Liver (tissue), 9 donors: ENCODE results near the gene CD80. TPM values are rescaled to one million over a fixed set of nuclear protein-coding genes. Genes with fewer than 3 reads are reported as not detected.

Source experiments
- DNase-seq: peaks from one replicate; pipeline ENCODE4 v3.0.0-alpha.2; 2017; ENCODE audit warnings: low spot score
- H3K27ac ChIP-seq, 2 donors: one replicate each; pipeline ENCODE4 v1.7.0; 2013; ENCODE audit warnings: inconsistent platforms in 2 of 2, low read length in 2 of 2, control low read depth in 1 of 2, low read depth in 1 of 2, mild to moderate bottlenecking in 1 of 2
- H3K27me3 ChIP-seq, 4 donors: one replicate each; pipeline versions ENCODE4 v1.6.1 to v1.7.0; 2013; ENCODE audit warnings: low read length in 3 of 4, inconsistent platforms in 1 of 4, mild to moderate bottlenecking in 1 of 4, moderate library complexity in 1 of 4; ENCODE audit not compliant: control insufficient read depth in 4 of 4, insufficient read depth in 4 of 4
- H3K36me3 ChIP-seq, 4 donors: one replicate each; pipeline versions ENCODE4 v1.6.1 to v1.7.0; 2013; ENCODE audit warnings: low read length in 3 of 4, mild to moderate bottlenecking in 3 of 4, low read depth in 1 of 4, moderate library complexity in 1 of 4; ENCODE audit not compliant: control insufficient read depth in 4 of 4, insufficient read depth in 3 of 4
- H3K4me1 ChIP-seq, 4 donors: one replicate each; pipeline versions ENCODE4 v1.6.1 to v1.7.0; 2013; ENCODE audit warnings: low read length in 3 of 4, mild to moderate bottlenecking in 3 of 4, moderate library complexity in 1 of 4; ENCODE audit not compliant: control insufficient read depth in 4 of 4, insufficient read depth in 4 of 4
- H3K4me3 ChIP-seq, 3 donors: one replicate each; pipeline versions ENCODE4 v1.6.1 to v1.7.0; 2013; ENCODE audit warnings: low read length in 3 of 3, control low read depth in 1 of 3, low read depth in 1 of 3, mild to moderate bottlenecking in 1 of 3
- H3K9ac ChIP-seq, 2 donors: one replicate each; pipeline ENCODE4 v1.7.0; 2013; ENCODE audit warnings: low read length in 2 of 2, mild to moderate bottlenecking in 2 of 2, moderate library complexity in 2 of 2, control low read depth in 1 of 2, low read depth in 1 of 2
- H3K9me3 ChIP-seq, 4 donors: one replicate each; pipeline versions ENCODE4 v1.6.1 to v1.7.0; 2013; ENCODE audit warnings: low read length in 3 of 4; ENCODE audit not compliant: control insufficient read depth in 4 of 4
- EGR1 ChIP-seq, 2 donors: IDR thresholded peaks; 2 replicates each; pipeline ENCODE4 v1.6.1; 2016 to 2018; ENCODE audit warnings: antibody characterized with exemption in 2 of 2, low read depth in 2 of 2
- FOXA2 ChIP-seq: IDR thresholded peaks from 2 replicates; pipeline ENCODE4 v1.6.1; 2016; ENCODE audit warnings: antibody characterized with exemption
- GABPA ChIP-seq, 2 donors: IDR thresholded peaks in 1 of 2; conservative IDR thresholded peaks in 1 of 2; 2 replicates each; pipeline ENCODE4 v1.6.1; 2016; ENCODE audit warnings: antibody characterized with exemption in 2 of 2, mild to moderate bottlenecking in 1 of 2, moderate library complexity in 1 of 2
- HNF4A ChIP-seq, 2 donors: conservative IDR thresholded peaks; 2 replicates each; pipeline ENCODE4 v1.6.1; 2016; ENCODE audit warnings: antibody characterized with exemption in 2 of 2, mild to moderate bottlenecking in 2 of 2
- HNF4G ChIP-seq: IDR thresholded peaks from 2 replicates; pipeline ENCODE4 v1.6.1; 2016; ENCODE audit warnings: antibody characterized with exemption
- JUND ChIP-seq, 2 donors: IDR thresholded peaks; 2 replicates each; pipeline ENCODE4 v1.6.1; 2016; ENCODE audit warnings: antibody characterized with exemption in 2 of 2
- NR2F2 ChIP-seq: IDR thresholded peaks from 2 replicates; pipeline ENCODE4 v1.6.1; 2016; ENCODE audit warnings: antibody characterized with exemption
- RAD21 ChIP-seq, 2 donors: IDR thresholded peaks; 2 replicates each; pipeline ENCODE4 v1.6.1; 2016; ENCODE audit warnings: antibody characterized with exemption in 2 of 2, mild to moderate bottlenecking in 2 of 2
- RXRA ChIP-seq, 2 donors: IDR thresholded peaks; 2 replicates each; pipeline ENCODE4 v1.6.1; 2017 to 2018; ENCODE audit warnings: antibody characterized with exemption in 2 of 2, mild to moderate bottlenecking in 1 of 2
- SP1 ChIP-seq: IDR thresholded peaks from 2 replicates; pipeline ENCODE4 v1.6.1; 2018; ENCODE audit warnings: antibody characterized with exemption, mild to moderate bottlenecking
- TAF1 ChIP-seq: conservative IDR thresholded peaks from 2 replicates; pipeline ENCODE4 v1.6.1; 2016; ENCODE audit warnings: antibody characterized with exemption, mild to moderate bottlenecking
- YY1 ChIP-seq: IDR thresholded peaks from 2 replicates; pipeline ENCODE4 v1.6.1; 2016; ENCODE audit warnings: antibody characterized with exemption, mild to moderate bottlenecking
- WGBS: extraction: QIAGEN DNeasy Blood & Tissue Kit; methylation state at CpG from one replicate; pipeline ENCODE4 v1.1.7; 2013; 5-methylcytosine and 5-hydroxymethylcytosine counted together
- polyA plus RNA-seq, 2 donors: library from polyadenylated mRNA; stranded (reverse) in 1 of 2; unstranded in 1 of 2; fragments of 200-250 nt in 1 of 2; fragments of >200 nt in 1 of 2; fragmentation: Nextera tagmentation in 1 of 2; extraction: Ambion mirVana in 1 of 2; gene quantifications; one replicate each; pipeline versions ENCODE4 v1.2.1 to v1.2.3, GENCODE V29; 2013 to 2015
- total RNA-seq, 2 donors: library from RNA; depleted of rRNA; stranded (reverse); fragments of >200 nt; gene quantifications; one replicate each; pipeline ENCODE4 v1.2.3, GENCODE V29; 2014
- TF ChIP-seq, protein P1 (sequence below): IDR thresholded peaks from 2 replicates; pipeline ENCODE4 v1.6.1; 2016; ENCODE audit warnings: antibody characterized with exemption
- TF ChIP-seq, protein P2 (sequence below): IDR thresholded peaks from 2 replicates; pipeline ENCODE4 v1.6.1; 2016; ENCODE audit warnings: antibody characterized with exemption
- TF ChIP-seq, protein P3 (sequence below): IDR thresholded peaks from 2 replicates; pipeline ENCODE4 v1.6.1; 2016; ENCODE audit warnings: antibody characterized with exemption
- TF ChIP-seq, protein P4 (sequence below): fragments of 150-350 bp; IDR thresholded peaks from 2 replicates; pipeline ENCODE4 v1.5.1; 2017; ENCODE audit warnings: improper control_type of control experiment, low read depth, low read length; ENCODE audit not compliant: missing input control
- TF ChIP-seq, protein P5 (sequence below): IDR thresholded peaks from 2 replicates; pipeline ENCODE4 v1.6.1; 2016; ENCODE audit warnings: antibody characterized with exemption, mild to moderate bottlenecking
- donor health status: healthy.
- donor health status: healthy.
- donor health status: healthy.
- donor health status: healthy.
- donor health status: healthy.

Gene CD80
- total and polyA plus RNA-seq, 4 donors: 0.21 to 1.5 (median 0.61) TPM

DNA sequence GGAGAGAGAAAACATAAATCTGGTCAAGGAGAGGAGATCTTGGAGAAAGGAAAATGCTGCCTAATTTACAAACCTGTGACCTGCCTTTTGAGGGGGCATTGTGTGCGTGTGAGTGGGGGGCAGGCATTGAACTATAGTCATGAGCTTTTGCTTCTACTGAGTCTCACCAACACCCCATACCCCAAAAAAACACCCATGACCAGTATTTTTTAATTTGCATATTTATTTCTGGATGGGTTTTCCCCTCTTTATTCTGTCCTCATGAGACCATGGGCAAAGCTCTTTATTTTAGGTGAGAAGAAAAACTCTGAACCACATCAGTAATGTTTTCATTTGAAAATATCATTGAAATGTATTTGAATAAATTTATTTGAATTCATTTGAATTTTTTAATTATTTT is 20.6 kb downstream of the CD80 start:
- Histone ChIP-seq H3K4me3 (no peak overlapping the region), H3K9me3 (no peaks in the 10 kb centered on the region), H3K27ac (no peak overlapping the region), H3K27me3 (no peaks in the 10 kb centered on the region), H3K36me3 (no peaks in the 10 kb centered on the region), H3K9ac (no peak overlapping the region), H3K4me1 (no peaks in the 10 kb centered on the region)
- WGBS: 100% methylated on average over 1 of the region's 1 CpG
- TF ChIP-seq SP1 (no peak), GABPA (IDR thresholded peaks at IDR 0.05 in 1 of 2, conservative IDR thresholded peaks at IDR 0.05 in 1 of 2) (no peak), JUND (IDR thresholded peaks at IDR 0.05) (no peak), HNF4A (conservative IDR thresholded peaks at IDR 0.05) (no peak), RXRA (IDR thresholded peaks at IDR 0.05) (no peak), RAD21 (IDR thresholded peaks at IDR 0.05) (no peak), YY1 (no peak), TAF1 (no peak), HNF4G (no peak), NR2F2 (no peak), FOXA2 (no peak)
- TF ChIP-seq, protein P1, sequence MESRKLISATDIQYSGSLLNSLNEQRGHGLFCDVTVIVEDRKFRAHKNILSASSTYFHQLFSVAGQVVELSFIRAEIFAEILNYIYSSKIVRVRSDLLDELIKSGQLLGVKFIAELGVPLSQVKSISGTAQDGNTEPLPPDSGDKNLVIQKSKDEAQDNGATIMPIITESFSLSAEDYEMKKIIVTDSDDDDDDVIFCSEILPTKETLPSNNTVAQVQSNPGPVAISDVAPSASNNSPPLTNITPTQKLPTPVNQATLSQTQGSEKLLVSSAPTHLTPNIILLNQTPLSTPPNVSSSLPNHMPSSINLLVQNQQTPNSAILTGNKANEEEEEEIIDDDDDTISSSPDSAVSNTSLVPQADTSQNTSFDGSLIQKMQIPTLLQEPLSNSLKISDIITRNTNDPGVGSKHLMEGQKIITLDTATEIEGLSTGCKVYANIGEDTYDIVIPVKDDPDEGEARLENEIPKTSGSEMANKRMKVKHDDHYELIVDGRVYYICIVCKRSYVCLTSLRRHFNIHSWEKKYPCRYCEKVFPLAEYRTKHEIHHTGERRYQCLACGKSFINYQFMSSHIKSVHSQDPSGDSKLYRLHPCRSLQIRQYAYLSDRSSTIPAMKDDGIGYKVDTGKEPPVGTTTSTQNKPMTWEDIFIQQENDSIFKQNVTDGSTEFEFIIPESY: no peak
- TF ChIP-seq, protein P2, sequence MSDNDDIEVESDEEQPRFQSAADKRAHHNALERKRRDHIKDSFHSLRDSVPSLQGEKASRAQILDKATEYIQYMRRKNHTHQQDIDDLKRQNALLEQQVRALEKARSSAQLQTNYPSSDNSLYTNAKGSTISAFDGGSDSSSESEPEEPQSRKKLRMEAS: no peak
- TF ChIP-seq, protein P3, sequence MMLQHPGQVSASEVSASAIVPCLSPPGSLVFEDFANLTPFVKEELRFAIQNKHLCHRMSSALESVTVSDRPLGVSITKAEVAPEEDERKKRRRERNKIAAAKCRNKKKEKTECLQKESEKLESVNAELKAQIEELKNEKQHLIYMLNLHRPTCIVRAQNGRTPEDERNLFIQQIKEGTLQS: no peak
- TF ChIP-seq, protein P4, sequence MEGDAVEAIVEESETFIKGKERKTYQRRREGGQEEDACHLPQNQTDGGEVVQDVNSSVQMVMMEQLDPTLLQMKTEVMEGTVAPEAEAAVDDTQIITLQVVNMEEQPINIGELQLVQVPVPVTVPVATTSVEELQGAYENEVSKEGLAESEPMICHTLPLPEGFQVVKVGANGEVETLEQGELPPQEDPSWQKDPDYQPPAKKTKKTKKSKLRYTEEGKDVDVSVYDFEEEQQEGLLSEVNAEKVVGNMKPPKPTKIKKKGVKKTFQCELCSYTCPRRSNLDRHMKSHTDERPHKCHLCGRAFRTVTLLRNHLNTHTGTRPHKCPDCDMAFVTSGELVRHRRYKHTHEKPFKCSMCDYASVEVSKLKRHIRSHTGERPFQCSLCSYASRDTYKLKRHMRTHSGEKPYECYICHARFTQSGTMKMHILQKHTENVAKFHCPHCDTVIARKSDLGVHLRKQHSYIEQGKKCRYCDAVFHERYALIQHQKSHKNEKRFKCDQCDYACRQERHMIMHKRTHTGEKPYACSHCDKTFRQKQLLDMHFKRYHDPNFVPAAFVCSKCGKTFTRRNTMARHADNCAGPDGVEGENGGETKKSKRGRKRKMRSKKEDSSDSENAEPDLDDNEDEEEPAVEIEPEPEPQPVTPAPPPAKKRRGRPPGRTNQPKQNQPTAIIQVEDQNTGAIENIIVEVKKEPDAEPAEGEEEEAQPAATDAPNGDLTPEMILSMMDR: no peak
- no peak for DNase-seq

DNA sequence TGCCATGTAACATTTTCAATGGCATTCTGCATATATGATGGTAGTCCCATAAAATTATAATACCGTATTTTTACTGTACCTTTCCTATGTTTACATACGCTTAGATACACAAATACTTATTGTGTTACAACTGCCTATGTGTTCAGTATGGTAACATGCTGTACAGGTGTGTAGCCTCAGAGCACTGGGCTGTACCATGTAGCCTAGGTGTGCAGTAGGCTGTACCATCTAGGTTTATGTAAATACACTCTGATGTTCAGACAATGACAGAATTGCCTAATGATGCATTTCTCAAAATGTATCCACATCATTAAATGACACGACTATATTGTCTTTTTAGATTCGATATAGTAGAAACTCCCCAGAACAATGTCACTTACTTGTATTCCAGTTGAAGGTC is 22.7 kb downstream of the CD80 start:
- Histone ChIP-seq H3K27ac (no peak overlapping the region), H3K27me3 (no peaks in the 10 kb centered on the region), H3K9me3 (no peaks in the 10 kb centered on the region), H3K4me1 (no peaks in the 10 kb centered on the region), H3K36me3 (no peaks in the 10 kb centered on the region), H3K9ac (no peak overlapping the region), H3K4me3 (no peak overlapping the region)
- TF ChIP-seq, protein P2: no peak
- TF ChIP-seq RAD21 (IDR thresholded peaks at IDR 0.05) (no peak), GABPA (IDR thresholded peaks at IDR 0.05 in 1 of 2, conservative IDR thresholded peaks at IDR 0.05 in 1 of 2) (no peak), FOXA2 (no peak), SP1 (no peak), EGR1 (IDR thresholded peaks at IDR 0.05; ENCODE audit: low read depth in 2 of 2) (no peak), RXRA (IDR thresholded peaks at IDR 0.05) (no peak), JUND (IDR thresholded peaks at IDR 0.05) (no peak), TAF1 (no peak)
- TF ChIP-seq, protein P5, sequence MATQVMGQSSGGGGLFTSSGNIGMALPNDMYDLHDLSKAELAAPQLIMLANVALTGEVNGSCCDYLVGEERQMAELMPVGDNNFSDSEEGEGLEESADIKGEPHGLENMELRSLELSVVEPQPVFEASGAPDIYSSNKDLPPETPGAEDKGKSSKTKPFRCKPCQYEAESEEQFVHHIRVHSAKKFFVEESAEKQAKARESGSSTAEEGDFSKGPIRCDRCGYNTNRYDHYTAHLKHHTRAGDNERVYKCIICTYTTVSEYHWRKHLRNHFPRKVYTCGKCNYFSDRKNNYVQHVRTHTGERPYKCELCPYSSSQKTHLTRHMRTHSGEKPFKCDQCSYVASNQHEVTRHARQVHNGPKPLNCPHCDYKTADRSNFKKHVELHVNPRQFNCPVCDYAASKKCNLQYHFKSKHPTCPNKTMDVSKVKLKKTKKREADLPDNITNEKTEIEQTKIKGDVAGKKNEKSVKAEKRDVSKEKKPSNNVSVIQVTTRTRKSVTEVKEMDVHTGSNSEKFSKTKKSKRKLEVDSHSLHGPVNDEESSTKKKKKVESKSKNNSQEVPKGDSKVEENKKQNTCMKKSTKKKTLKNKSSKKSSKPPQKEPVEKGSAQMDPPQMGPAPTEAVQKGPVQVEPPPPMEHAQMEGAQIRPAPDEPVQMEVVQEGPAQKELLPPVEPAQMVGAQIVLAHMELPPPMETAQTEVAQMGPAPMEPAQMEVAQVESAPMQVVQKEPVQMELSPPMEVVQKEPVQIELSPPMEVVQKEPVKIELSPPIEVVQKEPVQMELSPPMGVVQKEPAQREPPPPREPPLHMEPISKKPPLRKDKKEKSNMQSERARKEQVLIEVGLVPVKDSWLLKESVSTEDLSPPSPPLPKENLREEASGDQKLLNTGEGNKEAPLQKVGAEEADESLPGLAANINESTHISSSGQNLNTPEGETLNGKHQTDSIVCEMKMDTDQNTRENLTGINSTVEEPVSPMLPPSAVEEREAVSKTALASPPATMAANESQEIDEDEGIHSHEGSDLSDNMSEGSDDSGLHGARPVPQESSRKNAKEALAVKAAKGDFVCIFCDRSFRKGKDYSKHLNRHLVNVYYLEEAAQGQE: no peak
- TF ChIP-seq, protein P4: no peak
- 94% methylated on average over 4 of the region's 4 CpGs for WGBS
- DNase-seq: no peak
